Measurements from ENCODE around the gene MEP1A. TPM values are rescaled to one million over a fixed set of nuclear protein-coding genes. Genes with fewer than 3 reads are reported as not detected.

Gene MEP1A
- total and polyA plus RNA-seq, 2 donors (not counting 1 experiment from before 2014, with no cell fraction given) = not detected

DNA sequence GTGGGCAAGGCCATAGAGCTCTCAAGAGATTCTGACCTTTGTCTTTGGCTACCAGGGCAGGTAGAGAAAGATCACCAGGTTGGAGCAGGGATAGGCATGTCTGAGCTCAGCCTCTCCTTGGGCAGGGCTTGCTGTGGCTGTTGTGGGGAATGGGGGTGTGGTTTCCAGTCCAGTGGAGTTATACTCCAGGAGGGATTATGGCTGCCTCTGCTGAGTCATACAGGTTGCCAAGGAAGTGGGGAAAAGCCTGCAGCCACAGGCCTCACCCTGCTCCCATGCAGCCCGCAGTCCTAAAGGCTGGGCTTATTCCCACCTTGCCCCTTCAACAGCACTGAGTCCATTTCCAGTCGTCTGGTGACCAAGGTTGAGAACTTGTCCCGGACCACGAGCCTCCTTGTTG is 21.9 kb downstream of the MEP1A start:
- Mint-ChIP-seq H3K27me3 (peaks cover 21% of the 10 kb centered on the region), H3K9me3 (ENCODE audit: insufficient read depth) (peaks cover 2% of the 10 kb centered on the region), H3K4me1 (no peaks in the 10 kb centered on the region), H3K27ac (no peak overlapping the region), H3K4me3 (no peak overlapping the region)
- H3K9me3 ChIP-seq (ENCODE audit: control extremely low read depth in 1 of 3, control insufficient read depth in 2 of 3, insufficient read depth in 1 of 3, low read length in 2 of 3) = no peaks in the 10 kb centered on the region
- H3K79me2 ChIP-seq (ENCODE audit: control insufficient read depth, insufficient read depth, low read length) = no peaks in the 10 kb centered on the region
- H4K20me1 ChIP-seq (ENCODE audit: control insufficient read depth, insufficient read depth, low read length, poor library complexity, severe bottlenecking) = no peaks in the 10 kb centered on the region
- H3K36me3 ChIP-seq (replicated peaks in 1 of 2; ENCODE audit: control extremely low read depth in 1 of 2, control insufficient read depth in 1 of 2, extremely low read depth in 1 of 2, insufficient read depth in 2 of 2, low read length in 1 of 2) = no peaks in the 10 kb centered on the region
- no peak overlapping the region for H3K27ac ChIP-seq (ENCODE audit: low read length in 2 of 2)
- ATAC-seq (ENCODE audit: low read depth) = no peak
- DNase-seq = no peak
- 73% methylated on average over 4 of the region's 4 CpGs for WGBS (ENCODE audit: insufficient coverage)
- intact Hi-C loops (cut with micrococcal nuclease) = no loop called here
- no peak overlapping the region for H3K4me2 ChIP-seq (replicated peaks; ENCODE audit: low read depth, low read length, poor library complexity, severe bottlenecking)
- POLR2A ChIA-PET = no interaction called here
- H3K4me1 ChIP-seq (ENCODE audit: control insufficient read depth in 2 of 2, insufficient read depth in 2 of 2, low read length in 2 of 2) = no peaks in the 10 kb centered on the region
- TF ChIP-seq, protein P1, sequence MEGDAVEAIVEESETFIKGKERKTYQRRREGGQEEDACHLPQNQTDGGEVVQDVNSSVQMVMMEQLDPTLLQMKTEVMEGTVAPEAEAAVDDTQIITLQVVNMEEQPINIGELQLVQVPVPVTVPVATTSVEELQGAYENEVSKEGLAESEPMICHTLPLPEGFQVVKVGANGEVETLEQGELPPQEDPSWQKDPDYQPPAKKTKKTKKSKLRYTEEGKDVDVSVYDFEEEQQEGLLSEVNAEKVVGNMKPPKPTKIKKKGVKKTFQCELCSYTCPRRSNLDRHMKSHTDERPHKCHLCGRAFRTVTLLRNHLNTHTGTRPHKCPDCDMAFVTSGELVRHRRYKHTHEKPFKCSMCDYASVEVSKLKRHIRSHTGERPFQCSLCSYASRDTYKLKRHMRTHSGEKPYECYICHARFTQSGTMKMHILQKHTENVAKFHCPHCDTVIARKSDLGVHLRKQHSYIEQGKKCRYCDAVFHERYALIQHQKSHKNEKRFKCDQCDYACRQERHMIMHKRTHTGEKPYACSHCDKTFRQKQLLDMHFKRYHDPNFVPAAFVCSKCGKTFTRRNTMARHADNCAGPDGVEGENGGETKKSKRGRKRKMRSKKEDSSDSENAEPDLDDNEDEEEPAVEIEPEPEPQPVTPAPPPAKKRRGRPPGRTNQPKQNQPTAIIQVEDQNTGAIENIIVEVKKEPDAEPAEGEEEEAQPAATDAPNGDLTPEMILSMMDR (IDR thresholded peaks at IDR 0.05) = no peak
- TF ChIP-seq EZH2 (IDR thresholded peaks at IDR 0.05; ENCODE audit: borderline replicate concordance, insufficient read depth, low read depth, low read length, poor library complexity, severe bottlenecking) = no peak
- H2AFZ ChIP-seq (ENCODE audit: insufficient read depth, low read depth, low read length, poor library complexity, severe bottlenecking) = no peak overlapping the region
- no peaks in the 10 kb centered on the region for H3K27me3 ChIP-seq (replicated peaks in 1 of 4; ENCODE audit: control extremely low read depth in 1 of 4, control insufficient read depth in 3 of 4, insufficient read depth in 4 of 4, low read length in 3 of 4)
- CTCF ChIA-PET = no interaction called here
- no peak overlapping the region for H3K4me3 ChIP-seq (ENCODE audit: control extremely low read depth in 1 of 5, extremely low read depth in 1 of 5, insufficient read depth in 1 of 5, low read depth in 2 of 5, low read length in 4 of 5)
- H3K9ac ChIP-seq (ENCODE audit: low read length) = no peak overlapping the region

- Histone ChIP-seq H2AFZ (ENCODE audit: insufficient read depth, low read depth, low read length, poor library complexity, severe bottlenecking) (no peak overlapping the region), H3K27me3 (replicated peaks in 1 of 4; ENCODE audit: control extremely low read depth in 1 of 4, control insufficient read depth in 3 of 4, insufficient read depth in 4 of 4, low read length in 3 of 4) (no peaks in the 10 kb centered on the region), H3K79me2 (ENCODE audit: control insufficient read depth, insufficient read depth, low read length) (no peaks in the 10 kb centered on the region), H3K27ac (ENCODE audit: low read length in 2 of 2) (no peak overlapping the region), H3K36me3 (replicated peaks in 1 of 2; ENCODE audit: control extremely low read depth in 1 of 2, control insufficient read depth in 1 of 2, extremely low read depth in 1 of 2, insufficient read depth in 2 of 2, low read length in 1 of 2) (no peaks in the 10 kb centered on the region), H3K9ac (ENCODE audit: low read length) (no peak overlapping the region), H3K4me1 (ENCODE audit: control insufficient read depth in 2 of 2, insufficient read depth in 2 of 2, low read length in 2 of 2) (no peaks in the 10 kb centered on the region), H3K4me2 (replicated peaks; ENCODE audit: low read depth, low read length, poor library complexity, severe bottlenecking) (no peak overlapping the region), H4K20me1 (ENCODE audit: control insufficient read depth, insufficient read depth, low read length, poor library complexity, severe bottlenecking) (no peaks in the 10 kb centered on the region), H3K4me3 (ENCODE audit: control extremely low read depth in 1 of 5, extremely low read depth in 1 of 5, insufficient read depth in 1 of 5, low read depth in 2 of 5, low read length in 4 of 5) (no peak overlapping the region), H3K9me3 (ENCODE audit: control extremely low read depth in 1 of 3, control insufficient read depth in 2 of 3, insufficient read depth in 1 of 3, low read length in 2 of 3) (no peaks in the 10 kb centered on the region)
- CTCF ChIA-PET = no interaction called here
- intact Hi-C loops (cut with micrococcal nuclease) = no loop called here
- H3K9me3 Mint-ChIP-seq (ENCODE audit: insufficient read depth) = no peaks in the 10 kb centered on the region
- H3K4me1 Mint-ChIP-seq = no peaks in the 10 kb centered on the region
- H3K4me3 Mint-ChIP-seq = no peak overlapping the region
- no peak for TF ChIP-seq EZH2 (IDR thresholded peaks at IDR 0.05; ENCODE audit: borderline replicate concordance, insufficient read depth, low read depth, low read length, poor library complexity, severe bottlenecking)
- TF ChIP-seq, protein P1 (IDR thresholded peaks at IDR 0.05) = no peak
- peaks cover 13% of the 10 kb centered on the region for H3K27me3 Mint-ChIP-seq
- no peak for ATAC-seq (ENCODE audit: low read depth)
- POLR2A ChIA-PET = no interaction called here
- 71% methylated on average over 1 of the region's 1 CpG for WGBS (ENCODE audit: insufficient coverage)
- no peak for DNase-seq
- H3K27ac Mint-ChIP-seq = no peak overlapping the region
These were observed 23.4 kb downstream of the MEP1A start for GRCh38 chr6:46816626-46817025.
